ENCODE results near the gene LCN1. TPM values are rescaled to one million over a fixed set of nuclear protein-coding genes. Genes with fewer than 3 reads are reported as not detected.
A peak's percentile ranks its signal among the peaks of the same experiment; 100 is the strongest.

LCN1 gene
- total and polyA plus RNA-seq, 2 experiments from 2014 or later = 0.27 TPM; not detected in 1

DNA sequence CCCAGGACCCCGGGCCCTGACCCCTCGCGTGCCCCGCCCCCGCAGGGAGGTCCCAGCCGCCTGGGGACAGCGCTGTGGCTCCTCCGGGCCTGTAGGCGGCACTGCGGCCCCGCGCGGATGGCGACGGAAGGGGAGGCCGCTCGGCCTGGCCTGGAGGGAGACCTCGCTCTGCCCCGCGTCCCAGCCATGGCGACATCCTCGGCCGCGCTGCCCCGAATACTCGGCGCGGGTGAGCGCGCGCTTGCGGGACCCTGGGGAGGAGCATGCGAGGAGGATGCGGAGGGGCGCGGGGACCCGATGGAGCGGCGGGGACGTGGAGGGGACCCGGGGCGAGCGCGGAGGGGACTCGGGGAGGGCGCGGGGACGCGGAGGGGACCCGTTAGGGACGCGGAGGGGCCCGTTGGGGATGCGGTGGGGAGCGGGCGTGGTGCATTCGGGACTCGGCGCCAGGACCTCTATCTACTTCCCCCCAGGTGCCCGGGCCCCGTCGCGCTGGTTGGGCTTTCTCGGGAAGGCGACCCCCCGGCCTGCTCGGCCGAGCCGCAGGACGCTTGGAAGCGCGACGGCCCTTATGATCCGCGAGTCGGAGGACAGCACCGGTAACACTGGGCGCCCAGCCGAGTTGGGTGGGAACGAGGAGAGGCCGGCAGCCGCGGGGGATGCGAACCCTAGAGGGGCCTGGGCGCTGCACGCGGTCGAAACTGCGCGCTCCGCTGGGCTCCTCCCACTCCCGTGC is 20.5 kb upstream of the LCN1 start, which contains the start of gene MRPS2:
MRPS2 (plus strand) TSS at position 158 of the 736 bp plus-strand sequence; CDS start at position 187, 29 bp downstream.
- Histone ChIP-seq H3K27me3 (ENCODE audit: insufficient read depth) (no peaks in the 10 kb centered on the region), H3K36me3 (ENCODE audit: insufficient read depth) (peaks cover 9% of the 10 kb centered on the region; the same call in 1 of the 2 replicates), H3K79me2 (replicated peaks; ENCODE audit: insufficient read depth) (peaks cover 19% of the 10 kb centered on the region), H3K27ac (ENCODE audit: low read depth) (no peak within 1 kb of the TSS), H2AFZ (peak within 1 kb of the TSS; percentile 94), H3K4me1 (ENCODE audit: insufficient read depth) (no peaks in the 10 kb centered on the region; the same call in 1 of the 2 replicates), H3K4me2 (peak within 1 kb of the TSS; percentile 95), H3K4me3 (peak within 1 kb of the TSS; percentile 83), H3F3A (replicated peaks; ENCODE audit: low read depth) (0 out of 2 replicates have a peak, but pooled peaks cover 3% of the 10 kb centered on the region), H4K20me1 (replicated peaks; ENCODE audit: insufficient read depth) (no peaks in the 10 kb centered on the region; the same call in none of the 2 replicates), H3K9me2 (ENCODE audit: insufficient read depth) (no peaks in the 10 kb centered on the region)
- H3K36me3 Mint-ChIP-seq (ENCODE audit: low read depth) = peaks cover 39% of the 10 kb centered on the region
- H3K4me1 Mint-ChIP-seq = peaks cover 14% of the 10 kb centered on the region
- ATAC-seq = peak; percentile 88
- peak within 1 kb of the TSS; percentile 82 for H3K4me3 Mint-ChIP-seq
- peaks cover 14% of the 10 kb centered on the region for H3K27me3 Mint-ChIP-seq (ENCODE audit: insufficient read depth, low read depth, poor library complexity)
- H3K27ac Mint-ChIP-seq = peak within 1 kb of the TSS; percentile 89
- H3K9me3 Mint-ChIP-seq = no peaks in the 10 kb centered on the region; the same call in 2 of the 3 replicates
- DNase-seq (ENCODE audit: low spot score) = peak; percentile 93
- TF ChIP-seq, protein P1, sequence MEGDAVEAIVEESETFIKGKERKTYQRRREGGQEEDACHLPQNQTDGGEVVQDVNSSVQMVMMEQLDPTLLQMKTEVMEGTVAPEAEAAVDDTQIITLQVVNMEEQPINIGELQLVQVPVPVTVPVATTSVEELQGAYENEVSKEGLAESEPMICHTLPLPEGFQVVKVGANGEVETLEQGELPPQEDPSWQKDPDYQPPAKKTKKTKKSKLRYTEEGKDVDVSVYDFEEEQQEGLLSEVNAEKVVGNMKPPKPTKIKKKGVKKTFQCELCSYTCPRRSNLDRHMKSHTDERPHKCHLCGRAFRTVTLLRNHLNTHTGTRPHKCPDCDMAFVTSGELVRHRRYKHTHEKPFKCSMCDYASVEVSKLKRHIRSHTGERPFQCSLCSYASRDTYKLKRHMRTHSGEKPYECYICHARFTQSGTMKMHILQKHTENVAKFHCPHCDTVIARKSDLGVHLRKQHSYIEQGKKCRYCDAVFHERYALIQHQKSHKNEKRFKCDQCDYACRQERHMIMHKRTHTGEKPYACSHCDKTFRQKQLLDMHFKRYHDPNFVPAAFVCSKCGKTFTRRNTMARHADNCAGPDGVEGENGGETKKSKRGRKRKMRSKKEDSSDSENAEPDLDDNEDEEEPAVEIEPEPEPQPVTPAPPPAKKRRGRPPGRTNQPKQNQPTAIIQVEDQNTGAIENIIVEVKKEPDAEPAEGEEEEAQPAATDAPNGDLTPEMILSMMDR (conservative IDR thresholded peaks at IDR 0.05; ENCODE audit: low read depth in 2 of 2) = peak; percentile 54 to 91; a peak in 3 of 4 replicates
- TF ChIP-seq POLR2AphosphoS5 (IDR thresholded peaks at IDR 0.05; ENCODE audit: low read depth) (peak; percentile 84), NANOG (IDR thresholded peaks at IDR 0.05; ENCODE audit: borderline replicate concordance) (no peak), EZH2 (IDR thresholded peaks at IDR 0.05; ENCODE audit: low read depth, unreplicated experiment) (no peak), CREB1 (CRISPR knock-in tag; IDR thresholded peaks at IDR 0.05; ENCODE audit: low read depth) (peak; percentile 52), ZNF331 (CRISPR knock-in tag; IDR thresholded peaks at IDR 0.05; ENCODE audit: low read depth) (no peak)
- TF ChIP-seq, protein P2, sequence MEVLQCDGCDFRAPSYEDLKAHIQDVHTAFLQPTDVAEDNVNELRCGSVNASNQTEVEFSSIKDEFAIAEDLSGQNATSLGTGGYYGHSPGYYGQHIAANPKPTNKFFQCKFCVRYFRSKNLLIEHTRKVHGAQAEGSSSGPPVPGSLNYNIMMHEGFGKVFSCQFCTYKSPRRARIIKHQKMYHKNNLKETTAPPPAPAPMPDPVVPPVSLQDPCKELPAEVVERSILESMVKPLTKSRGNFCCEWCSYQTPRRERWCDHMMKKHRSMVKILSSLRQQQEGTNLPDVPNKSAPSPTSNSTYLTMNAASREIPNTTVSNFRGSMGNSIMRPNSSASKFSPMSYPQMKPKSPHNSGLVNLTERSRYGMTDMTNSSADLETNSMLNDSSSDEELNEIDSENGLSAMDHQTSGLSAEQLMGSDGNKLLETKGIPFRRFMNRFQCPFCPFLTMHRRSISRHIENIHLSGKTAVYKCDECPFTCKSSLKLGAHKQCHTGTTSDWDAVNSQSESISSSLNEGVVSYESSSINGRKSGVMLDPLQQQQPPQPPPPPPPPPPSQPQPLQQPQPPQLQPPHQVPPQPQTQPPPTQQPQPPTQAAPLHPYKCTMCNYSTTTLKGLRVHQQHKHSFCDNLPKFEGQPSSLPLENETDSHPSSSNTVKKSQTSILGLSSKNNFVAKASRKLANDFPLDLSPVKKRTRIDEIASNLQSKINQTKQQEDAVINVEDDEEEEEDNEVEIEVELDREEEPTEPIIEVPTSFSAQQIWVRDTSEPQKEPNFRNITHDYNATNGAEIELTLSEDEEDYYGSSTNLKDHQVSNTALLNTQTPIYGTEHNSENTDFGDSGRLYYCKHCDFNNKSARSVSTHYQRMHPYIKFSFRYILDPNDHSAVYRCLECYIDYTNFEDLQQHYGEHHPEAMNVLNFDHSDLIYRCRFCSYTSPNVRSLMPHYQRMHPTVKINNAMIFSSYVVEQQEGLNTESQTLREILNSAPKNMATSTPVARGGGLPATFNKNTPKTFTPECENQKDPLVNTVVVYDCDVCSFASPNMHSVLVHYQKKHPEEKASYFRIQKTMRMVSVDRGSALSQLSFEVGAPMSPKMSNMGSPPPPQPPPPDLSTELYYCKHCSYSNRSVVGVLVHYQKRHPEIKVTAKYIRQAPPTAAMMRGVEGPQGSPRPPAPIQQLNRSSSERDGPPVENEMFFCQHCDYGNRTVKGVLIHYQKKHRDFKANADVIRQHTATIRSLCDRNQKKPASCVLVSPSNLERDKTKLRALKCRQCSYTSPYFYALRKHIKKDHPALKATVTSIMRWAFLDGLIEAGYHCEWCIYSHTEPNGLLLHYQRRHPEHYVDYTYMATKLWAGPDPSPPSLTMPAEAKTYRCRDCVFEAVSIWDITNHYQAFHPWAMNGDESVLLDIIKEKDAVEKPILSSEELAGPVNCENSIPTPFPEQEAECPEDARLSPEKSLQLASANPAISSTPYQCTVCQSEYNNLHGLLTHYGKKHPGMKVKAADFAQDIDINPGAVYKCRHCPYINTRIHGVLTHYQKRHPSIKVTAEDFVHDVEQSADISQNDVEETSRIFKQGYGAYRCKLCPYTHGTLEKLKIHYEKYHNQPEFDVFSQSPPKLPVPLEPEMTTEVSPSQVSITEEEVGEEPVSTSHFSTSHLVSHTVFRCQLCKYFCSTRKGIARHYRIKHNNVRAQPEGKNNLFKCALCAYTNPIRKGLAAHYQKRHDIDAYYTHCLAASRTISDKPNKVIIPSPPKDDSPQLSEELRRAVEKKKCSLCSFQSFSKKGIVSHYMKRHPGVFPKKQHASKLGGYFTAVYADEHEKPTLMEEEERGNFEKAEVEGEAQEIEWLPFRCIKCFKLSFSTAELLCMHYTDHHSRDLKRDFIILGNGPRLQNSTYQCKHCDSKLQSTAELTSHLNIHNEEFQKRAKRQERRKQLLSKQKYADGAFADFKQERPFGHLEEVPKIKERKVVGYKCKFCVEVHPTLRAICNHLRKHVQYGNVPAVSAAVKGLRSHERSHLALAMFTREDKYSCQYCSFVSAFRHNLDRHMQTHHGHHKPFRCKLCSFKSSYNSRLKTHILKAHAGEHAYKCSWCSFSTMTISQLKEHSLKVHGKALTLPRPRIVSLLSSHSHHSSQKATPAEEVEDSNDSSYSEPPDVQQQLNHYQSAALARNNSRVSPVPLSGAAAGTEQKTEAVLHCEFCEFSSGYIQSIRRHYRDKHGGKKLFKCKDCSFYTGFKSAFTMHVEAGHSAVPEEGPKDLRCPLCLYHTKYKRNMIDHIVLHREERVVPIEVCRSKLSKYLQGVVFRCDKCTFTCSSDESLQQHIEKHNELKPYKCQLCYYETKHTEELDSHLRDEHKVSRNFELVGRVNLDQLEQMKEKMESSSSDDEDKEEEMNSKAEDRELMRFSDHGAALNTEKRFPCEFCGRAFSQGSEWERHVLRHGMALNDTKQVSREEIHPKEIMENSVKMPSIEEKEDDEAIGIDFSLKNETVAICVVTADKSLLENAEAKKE (CRISPR knock-in tag; IDR thresholded peaks at IDR 0.05) = no peak
- TF ChIP-seq, protein P3, sequence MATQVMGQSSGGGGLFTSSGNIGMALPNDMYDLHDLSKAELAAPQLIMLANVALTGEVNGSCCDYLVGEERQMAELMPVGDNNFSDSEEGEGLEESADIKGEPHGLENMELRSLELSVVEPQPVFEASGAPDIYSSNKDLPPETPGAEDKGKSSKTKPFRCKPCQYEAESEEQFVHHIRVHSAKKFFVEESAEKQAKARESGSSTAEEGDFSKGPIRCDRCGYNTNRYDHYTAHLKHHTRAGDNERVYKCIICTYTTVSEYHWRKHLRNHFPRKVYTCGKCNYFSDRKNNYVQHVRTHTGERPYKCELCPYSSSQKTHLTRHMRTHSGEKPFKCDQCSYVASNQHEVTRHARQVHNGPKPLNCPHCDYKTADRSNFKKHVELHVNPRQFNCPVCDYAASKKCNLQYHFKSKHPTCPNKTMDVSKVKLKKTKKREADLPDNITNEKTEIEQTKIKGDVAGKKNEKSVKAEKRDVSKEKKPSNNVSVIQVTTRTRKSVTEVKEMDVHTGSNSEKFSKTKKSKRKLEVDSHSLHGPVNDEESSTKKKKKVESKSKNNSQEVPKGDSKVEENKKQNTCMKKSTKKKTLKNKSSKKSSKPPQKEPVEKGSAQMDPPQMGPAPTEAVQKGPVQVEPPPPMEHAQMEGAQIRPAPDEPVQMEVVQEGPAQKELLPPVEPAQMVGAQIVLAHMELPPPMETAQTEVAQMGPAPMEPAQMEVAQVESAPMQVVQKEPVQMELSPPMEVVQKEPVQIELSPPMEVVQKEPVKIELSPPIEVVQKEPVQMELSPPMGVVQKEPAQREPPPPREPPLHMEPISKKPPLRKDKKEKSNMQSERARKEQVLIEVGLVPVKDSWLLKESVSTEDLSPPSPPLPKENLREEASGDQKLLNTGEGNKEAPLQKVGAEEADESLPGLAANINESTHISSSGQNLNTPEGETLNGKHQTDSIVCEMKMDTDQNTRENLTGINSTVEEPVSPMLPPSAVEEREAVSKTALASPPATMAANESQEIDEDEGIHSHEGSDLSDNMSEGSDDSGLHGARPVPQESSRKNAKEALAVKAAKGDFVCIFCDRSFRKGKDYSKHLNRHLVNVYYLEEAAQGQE (IDR thresholded peaks at IDR 0.05; ENCODE audit: unreplicated experiment) = no peak

Data from GM23338 (cell line).